Activated naive CD4-positive, alpha-beta T cell treated with anti-CD3 and anti-CD28 coated beads, Interleukin-2, amount 50 U/mL, for 16 hours (primary cell): ENCODE measurements around the gene MX2.
"Not testable (repeated sequence)": the region's sequence is repeated elsewhere in the genome, so short reads cannot be mapped to it uniquely, and the experiment has no call there.

ENCODE experiments used
- DNase-seq: peaks from one replicate; pipeline ENCODE4 v3.0.0-alpha.2; 2020

Gene MX2, protein sequence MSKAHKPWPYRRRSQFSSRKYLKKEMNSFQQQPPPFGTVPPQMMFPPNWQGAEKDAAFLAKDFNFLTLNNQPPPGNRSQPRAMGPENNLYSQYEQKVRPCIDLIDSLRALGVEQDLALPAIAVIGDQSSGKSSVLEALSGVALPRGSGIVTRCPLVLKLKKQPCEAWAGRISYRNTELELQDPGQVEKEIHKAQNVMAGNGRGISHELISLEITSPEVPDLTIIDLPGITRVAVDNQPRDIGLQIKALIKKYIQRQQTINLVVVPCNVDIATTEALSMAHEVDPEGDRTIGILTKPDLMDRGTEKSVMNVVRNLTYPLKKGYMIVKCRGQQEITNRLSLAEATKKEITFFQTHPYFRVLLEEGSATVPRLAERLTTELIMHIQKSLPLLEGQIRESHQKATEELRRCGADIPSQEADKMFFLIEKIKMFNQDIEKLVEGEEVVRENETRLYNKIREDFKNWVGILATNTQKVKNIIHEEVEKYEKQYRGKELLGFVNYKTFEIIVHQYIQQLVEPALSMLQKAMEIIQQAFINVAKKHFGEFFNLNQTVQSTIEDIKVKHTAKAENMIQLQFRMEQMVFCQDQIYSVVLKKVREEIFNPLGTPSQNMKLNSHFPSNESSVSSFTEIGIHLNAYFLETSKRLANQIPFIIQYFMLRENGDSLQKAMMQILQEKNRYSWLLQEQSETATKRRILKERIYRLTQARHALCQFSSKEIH

DNA sequence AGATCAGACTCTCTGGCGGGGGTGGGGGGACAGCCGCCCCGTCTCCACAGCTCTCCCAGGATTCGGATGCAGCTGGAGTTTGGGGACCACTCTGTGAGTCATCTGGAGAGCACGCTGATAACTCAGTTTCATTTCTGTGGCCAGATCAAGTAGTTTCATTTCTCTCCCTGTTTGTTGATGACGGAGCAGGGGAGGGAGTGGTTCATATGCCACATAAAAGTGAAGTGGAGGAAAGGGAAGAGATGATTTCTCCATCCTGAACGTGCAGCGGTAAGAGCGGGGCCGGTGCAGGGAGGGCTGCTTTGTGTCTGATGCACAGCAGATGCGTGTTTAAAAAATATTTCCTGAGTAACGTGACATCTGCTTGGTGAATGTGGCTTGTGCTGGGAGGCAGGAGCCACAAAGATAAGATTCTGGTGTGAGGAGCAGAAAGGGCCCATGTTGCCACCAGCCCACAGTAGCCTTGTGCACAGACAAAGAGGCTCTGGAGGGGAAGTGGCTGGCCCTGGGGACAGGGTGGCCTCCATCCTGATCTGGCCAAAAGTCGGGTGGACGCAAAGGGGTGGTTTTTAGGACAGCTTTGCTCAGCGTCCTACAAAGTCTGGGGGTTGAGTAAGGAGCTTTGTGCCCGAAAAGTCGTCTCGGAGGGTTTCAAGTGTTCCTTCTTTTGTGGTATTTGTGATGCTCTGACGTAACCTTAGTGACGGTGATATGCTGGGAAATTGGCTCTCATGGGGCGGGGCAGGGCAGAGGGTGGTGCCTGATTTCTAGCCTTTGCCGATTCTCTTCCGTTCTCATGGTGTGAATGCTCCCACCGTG lies at the start of gene MX2:
Gene MX2 (plus strand): TSS at position 242 of the 819 bp plus-strand sequence. CDS start 14,880 bp downstream, outside the sequence.
- DNase-seq: peak; percentile 72

DNA sequence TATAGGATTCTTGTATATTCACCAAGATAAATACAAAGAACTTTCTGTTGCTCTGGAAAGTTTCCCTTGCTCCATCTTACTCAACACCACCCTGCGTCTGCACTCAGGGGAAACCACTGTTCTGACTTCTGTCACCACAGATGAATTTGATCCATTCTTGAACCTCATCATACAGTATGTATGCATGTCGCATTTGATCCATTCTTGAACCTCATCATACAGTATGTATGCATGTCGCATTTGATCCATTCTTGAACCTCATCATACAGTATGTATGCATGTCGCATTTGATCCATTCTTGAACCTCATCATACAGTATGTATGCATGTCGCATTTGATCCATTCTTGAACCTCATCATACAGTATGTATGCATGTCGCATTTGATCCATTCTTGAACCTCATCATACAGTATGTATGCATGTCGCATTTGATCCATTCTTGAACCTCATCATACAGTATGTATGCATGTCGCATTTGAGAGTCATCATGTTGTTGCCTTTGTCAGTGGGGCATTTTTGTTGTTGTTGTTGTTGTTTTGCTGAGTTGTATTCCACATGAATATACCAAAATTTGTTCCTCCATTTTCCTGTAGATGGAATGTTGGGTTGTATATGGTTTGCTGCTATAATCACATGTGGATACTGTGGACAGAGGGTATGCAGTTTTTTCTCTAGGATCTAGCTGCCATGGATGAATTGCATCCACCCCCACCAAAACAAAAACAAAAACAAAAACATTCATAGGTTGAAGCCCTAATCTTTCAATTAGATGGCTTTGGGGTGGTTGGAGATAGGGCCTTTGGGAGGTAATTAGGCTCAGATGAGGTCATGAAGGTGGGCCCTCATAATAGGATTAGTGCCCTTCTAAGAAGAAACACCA lies 48.3 kb upstream of the MX2 start:
- not testable (repeated sequence) for DNase-seq

DNA sequence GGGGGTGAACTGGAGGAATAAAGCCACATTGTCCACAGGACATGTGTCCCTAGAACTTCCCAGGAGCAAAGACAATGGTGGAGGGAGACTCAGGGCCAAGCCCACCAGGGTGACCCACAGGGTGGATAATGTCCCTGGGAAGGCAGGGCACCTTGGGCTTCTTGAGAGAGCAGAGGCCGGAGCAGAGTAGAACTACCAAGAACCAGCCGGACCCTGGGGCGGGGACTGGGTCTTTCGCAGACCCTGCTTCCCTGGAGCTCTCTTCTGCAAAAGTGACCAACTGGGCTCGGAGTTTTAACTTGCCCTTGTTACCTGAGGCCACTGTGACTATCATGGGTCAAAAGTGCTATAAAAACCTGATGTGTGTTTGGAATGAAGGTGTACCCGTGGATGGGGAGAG lies 46.1 kb upstream of the MX2 start:
- no peak for DNase-seq

DNA sequence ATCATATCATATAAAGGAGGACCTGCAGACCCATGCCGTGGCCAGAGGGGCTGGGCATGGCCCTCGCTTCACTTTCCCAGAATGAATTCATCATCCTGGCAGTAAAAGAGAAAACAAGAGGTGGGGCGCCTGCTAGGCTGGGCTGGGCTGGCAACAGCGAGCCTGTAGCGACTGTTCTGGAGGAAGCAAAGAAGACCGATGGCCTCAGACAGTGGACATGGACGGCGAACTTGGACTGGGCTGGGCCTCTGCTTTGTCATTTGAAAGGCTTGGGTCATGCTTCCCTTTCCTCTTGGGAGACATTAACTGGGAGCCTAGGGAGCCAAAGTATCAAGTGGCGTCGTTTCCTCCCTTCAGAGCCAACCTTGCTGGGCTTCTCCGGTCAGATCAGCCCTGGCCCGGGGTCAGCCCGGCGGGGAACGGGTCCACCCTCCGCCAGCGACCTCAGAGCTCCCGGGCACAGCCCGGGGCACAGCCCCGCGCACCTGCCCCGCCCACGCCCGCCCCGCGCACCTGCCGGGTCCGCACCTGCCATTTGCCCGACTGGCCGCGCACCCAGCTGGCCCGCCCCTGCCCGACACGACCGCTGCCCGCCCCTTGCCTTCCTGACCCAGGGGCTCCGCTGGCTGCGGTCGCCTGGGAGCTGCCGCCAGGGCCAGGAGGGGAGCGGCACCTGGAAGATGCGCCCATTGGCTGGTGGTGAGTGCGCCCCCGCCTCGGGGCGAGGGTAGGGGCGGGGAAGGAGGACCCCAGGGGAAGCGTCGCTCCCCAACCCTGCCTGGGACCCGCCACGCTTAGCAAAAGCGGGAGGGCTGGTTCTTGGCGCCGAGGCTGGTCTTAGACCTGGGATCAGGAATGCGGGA lies 45.4 kb upstream of the MX2 start, which contains the start of gene FAM3B:
Gene FAM3B (plus strand): TSS at position 602 of the 863 bp plus-strand sequence. CDS start 79 bp downstream, at position 681.
- DNase-seq: no peak

DNA sequence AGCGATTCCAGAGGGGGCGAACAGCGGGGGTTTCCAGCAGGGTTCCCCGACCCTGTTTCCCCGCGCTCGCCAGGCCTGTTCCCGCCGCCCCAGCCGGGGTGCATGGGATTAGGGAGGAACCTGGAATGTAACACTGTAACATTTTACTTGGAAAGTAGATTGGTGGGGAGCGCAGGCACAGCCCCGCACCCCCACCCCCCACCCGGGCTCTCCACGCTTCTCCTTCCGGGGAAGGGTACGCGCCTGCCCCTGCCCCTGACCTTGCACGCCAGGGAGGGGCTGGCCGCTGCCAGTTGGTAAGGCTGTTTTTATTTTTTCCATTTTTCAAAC lies 44.8 kb upstream of the MX2 start:
- no peak for DNase-seq

DNA sequence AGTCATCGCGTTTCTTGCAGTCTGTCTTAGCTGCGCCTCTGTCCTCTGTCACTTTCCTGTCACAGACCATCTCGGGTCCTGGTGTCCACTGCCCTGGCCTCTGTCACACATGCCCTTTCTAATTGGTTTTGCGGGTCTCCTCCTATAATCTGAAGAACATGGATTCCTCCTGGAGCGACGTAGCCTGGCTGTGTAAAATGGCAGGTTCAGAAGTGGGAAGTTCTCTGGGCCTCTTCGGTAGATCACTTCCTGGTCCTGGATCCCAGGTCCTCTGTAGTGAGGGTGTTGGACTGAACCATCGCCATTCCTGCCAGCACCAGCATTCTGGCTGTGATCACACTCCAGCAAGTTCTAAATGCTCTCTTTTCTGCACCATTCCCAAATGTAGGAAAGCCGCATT lies 44.4 kb upstream of the MX2 start:
- no peak for DNase-seq

DNA sequence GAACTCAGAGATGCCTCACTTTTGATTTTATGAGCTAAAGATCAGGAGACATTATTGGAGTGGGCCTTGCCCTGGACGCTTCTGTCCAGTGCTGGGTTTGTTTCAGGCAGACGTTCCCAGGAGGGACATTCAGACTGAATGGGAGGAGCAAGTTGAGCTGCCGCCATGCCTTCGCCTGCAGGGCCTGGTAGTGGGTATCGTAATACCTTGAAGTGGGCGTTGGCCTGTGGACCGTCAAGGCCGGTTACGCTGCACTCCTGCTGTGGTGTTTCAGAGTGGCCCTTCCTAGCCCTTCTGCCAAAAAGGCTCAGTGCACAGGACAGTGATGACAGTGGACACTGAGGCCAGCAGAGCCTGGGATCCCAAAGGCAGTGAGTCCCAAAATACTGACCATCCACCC lies 43.6 kb upstream of the MX2 start:
- no peak for DNase-seq

DNA sequence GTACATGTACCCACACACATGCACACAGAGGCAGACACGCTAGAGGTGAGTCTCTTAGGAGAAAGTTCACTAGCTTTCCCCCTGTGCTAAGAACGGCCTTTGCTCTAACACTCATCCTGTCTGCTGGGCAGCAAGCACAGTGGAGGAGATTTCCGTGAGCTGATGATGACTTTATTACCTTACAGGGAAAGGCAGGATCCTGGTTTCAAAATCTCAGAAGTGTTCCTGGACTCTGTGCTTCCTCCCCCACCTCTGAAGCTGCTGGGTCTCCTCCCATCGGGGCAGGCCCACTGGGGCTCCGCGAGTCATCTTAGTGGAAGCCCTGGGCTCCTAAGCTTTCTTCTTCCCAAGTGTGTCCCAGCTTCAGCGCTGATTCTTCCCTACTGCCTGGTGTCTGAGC lies 42.6 kb upstream of the MX2 start:
- DNase-seq: no peak

DNA sequence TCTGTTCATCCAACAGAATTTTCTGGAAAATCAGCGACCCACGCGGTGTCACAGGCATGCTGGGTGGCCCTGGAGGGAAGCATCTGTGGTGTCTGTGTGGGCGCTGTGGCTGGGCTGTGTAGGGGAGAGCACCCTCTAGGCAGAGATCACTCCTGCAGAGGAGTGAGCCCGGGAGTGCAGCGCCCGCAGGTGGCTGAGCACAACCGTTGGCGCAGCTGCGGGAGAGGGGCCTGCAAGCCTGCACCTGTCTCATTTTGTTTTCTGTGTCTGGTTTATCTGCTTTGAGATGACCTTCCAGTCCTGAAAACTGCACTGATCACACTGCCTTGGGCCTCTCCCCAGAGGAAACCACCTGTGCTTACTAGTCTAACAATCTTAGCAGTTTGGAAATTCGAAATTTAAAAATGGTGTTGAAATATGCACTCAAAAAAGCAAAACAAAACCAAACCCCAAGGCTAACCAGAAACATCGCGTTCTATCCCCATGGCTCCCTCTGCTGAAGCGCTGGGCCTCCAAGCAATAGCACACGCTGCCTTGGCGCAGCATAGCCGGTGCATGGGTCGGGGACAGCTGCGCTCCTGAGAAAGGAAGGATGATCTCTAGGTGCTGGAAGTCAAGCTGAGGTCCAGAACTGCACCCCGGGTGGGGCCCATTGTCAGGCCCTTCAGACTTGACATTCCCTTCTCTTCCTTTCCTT lies 40.5 kb upstream of the MX2 start:
- no peak for DNase-seq

DNA sequence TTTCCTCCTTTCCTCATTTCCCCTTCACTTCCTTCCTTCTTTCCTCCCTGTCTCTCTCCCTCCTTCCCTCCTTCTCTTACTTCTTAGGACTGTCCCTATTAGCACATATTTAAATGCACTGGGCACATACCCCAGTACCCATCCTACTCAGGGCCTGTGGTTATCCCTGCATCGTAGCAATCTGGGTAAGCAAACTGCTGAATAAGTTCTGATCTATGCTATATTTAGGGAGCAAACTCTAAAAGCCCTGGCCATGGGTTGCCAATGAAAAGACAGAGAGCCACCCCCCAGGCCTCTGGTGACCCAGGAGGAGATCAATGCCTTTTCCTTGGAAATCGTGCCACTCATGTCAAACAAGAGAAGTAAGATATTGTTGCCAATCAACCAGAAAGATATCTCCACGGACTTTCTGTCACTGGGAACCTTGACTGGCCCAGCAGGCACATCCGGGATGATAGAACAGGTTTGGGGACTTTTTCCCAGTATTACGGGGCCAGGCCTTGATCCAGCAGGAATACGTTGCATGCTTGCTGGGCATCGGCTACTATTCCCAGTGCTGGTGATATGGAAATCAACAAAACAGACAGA lies 39.8 kb upstream of the MX2 start:
- no peak for DNase-seq

DNA sequence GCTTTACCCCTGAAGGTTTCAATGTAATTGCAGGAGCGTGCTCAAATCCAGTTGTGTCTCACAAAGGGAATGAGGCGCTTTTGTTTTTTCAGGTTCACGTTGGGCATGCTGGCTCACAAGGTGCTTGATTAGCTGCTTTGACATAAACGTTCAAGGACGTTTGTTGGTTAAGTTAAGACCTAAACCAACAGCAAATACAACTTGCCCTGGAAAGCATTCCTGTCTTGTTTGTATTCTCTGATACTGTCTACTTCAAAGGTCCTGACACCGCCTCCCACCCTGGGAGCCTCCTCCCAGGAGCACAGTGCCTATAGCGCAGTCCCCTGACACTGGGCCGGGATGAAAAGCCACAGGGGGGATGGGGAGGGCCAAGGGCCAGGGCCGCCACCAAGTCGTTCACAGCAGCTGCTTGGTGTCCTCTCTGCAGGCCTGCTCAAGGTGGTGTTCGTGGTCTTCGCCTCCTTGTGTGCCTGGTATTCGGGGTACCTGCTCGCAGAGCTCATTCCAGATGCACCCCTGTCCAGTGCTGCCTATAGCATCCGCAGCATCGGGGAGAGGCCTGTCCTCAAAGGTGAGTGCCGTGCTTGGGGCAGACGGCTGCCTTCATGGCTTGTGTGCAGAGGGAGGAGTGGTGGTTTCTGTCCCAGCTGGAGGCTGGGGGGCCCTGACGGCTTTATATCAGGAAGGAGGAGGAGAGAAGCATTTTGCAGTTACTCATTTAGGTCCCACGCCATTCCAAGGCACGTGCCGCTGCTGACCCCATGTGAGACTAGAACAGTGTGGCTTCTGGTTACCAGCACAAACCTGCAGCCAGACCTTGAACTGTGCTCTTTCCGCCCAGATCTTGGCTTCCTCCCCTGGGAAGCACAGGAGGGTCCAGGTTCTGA lies 39.1 kb upstream of the MX2 start:
- DNase-seq: no peak

DNA sequence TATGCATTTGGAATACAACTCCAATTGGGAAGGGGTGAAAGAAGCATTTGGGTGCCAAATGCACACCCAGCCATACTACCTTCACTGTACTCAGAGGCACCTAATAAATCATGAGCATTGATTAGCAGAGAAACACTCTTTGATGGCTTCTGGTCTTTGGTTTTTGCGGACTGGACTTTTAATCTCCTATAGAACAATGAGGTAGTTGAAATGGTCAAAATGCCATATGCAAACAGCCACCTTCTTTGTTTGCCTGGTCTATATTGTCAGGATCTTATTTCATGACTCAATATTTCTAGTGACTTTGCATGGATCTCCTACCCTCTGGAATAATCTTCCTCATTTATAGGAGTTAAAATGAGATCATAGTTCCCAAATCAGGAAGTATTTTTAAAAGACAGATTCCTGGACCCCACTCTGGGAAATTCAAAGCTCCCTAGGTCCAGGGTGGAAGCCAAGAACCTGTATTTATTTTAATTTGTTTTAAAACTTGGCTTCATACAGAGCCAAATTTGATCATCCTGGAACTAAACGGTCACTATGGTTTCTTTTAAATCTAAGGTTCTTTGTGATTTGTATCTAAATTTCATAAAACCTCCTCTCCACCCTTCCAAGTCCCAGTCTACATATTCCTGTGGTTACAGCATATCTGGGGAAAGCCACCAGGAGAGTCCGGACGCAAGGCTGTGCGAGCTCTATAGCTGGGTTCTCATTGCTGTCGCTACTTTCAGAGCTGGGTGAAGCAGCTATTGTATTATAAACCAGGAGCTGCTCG lies 36.5 kb upstream of the MX2 start:
- no peak for DNase-seq

DNA sequence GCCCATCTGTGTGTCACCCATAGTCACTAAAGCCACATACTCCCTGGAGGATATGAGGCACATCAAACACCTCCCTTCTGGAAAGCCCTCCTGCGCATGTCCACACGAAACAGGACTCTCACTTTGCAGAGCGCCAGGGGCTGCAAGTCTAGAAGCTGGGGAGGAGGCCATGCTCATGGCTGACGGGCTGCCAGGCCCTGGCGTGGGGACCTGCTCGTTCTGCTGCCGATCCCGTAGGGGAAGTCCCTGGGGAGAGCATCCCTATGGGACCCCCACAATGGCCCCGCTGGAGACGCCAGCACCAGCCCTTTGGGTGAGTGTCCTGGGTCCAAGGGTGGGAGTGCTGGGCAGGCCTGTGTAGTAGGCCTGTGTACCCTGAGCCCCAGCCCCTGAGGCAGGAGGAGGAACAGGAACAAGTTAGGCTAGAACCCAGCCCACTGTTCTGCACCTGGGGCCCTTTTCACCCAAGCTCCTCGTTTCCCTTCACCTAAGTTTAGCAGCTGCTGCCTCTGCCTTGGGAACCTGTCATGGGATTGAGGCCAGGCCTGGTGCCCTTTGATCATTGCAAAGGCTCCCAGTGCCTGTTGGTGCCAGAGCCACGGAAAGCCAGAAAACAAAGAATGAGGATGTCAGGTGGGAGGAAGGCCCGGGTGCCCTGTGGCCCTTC lies 35.3 kb upstream of the MX2 start:
- no peak for DNase-seq

DNA sequence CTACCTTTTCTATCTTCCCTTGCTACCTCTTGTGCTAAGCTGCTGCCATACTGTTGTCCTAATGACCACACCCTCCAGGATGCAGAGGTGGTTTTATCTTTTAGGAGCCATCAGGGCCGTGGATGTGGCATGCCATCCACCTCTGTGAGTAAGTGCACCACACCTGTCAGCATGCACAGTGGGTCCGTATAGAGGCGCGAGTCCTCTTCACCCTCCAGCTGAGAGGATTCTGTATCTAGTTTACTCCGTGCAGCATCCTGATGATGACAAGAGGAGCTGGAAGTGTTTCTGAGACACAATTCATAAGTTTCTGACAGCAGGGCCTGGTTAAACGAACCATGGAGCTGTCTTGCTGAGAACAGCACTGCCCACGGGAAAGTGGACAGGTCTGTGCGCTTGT lies 34.1 kb upstream of the MX2 start:
- no peak for DNase-seq

DNA sequence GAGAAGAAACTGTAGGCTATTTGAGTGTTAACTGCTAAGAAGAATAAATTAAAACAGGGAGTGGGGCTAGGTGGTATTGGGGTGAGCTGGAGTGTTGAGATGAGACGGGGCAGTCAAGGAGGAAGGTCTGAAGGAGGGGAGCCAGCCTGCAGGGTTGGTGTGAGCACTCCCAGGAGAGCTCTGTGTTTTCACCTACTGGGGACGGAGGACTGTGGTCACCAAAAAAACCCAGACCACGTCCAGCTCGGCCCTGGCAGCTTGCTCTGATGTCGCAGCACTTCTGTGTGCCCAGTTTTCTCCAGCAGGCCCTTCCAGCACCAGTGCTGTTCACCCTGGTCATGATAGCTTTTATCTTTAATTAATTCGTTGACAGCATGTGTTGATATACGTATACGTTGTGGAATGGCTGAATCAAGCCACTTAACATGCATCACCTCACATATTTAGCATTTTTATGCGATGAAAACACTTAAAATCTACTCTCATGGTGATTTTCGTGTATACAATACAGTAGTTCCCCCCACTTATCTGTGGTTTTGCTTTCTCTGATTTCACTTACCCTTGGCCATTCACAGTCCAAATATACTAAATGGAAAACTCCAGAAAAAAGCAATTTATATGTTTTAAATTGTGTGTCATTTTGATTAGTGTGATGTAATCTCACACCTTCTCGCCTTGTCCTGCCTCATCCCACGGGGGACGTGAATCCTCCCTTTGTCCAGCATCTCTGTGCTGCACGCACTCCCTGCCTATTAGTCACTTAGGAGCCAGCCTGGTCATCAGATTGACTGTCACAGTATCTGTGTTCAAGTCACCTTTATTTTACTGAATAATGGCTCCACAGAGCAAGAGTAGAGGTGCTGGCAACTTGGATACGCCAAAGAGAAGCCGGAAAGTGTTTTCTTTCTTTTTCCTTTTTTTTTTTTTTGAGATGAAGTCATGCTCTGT lies 32.9 kb upstream of the MX2 start:
- DNase-seq: no peak

DNA sequence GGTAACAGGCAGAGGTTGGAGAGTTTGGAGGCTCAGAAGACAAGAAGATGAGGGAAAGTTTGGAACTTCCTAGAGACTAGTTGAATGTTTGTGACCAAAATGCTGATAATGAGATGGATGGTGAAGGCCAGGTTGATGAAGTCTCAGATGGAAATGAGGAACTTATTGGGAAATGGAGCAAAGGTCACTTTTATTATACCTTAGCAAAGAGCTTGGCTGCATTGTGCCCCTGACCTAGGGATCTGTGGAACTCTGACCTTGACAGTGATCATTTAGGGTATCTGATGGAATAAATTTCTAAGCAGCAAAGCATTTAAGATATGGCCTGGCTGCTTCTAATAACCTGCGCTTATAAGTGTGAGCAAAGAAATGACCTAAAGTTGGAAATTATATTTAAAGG lies 28.1 kb upstream of the MX2 start:
- no peak for DNase-seq

DNA sequence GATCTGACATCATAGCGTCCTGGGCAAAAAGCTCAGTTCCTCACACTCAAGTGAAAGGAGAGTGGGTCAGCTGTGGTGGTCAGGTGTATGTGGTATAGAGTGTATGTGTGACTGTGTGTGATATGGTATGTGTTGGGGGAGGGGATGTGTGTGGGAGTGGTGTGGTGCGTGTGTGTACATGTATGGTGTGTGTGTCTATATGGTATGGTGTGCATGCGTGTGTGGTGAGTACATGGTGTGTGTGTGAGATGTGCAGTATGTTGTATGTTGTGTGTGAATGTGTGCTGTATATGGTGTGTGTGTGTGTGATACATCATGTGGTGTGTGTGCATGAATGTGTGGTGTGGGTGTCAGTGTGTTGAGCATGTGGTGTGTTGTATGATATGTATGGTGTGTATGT lies 24.3 kb upstream of the MX2 start:
- DNase-seq: no peak
